Uterus (tissue), 4 donors: ENCODE results near the gene TGFB1I1. TPM values are rescaled to one million over a fixed set of nuclear protein-coding genes. Genes with fewer than 3 reads are reported as not detected.

Experiments used
- DNase-seq, 2 donors: peaks; one replicate each; pipeline ENCODE4 v3.0.0-alpha.2; 2019 to 2020
- H3K27ac ChIP-seq, 2 donors: fragments of 200-600 bp; sonication (generic); 1 replicate in 1 of 2; 2 replicates in 1 of 2; pipeline ENCODE4 v1.5.1; 2016 to 2018
- H3K27me3 ChIP-seq, 2 donors: fragments of 200-600 bp; sonication (generic); one replicate each; pipeline ENCODE4 v1.5.1; 2018 to 2019; ENCODE audit warnings: control low read depth in 1 of 2
- H3K36me3 ChIP-seq, 2 donors: fragments of 200-600 bp; sonication (generic); one replicate each; pipeline ENCODE4 v1.5.1; 2019; ENCODE audit warnings: control low read depth in 1 of 2
- H3K4me1 ChIP-seq, 2 donors: fragments of 200-600 bp; sonication (generic); one replicate each; pipeline ENCODE4 v1.5.1; 2018 to 2019; ENCODE audit warnings: control low read depth in 1 of 2
- H3K4me3 ChIP-seq, 2 donors: fragments of 200-600 bp; sonication (generic); 1 replicate in 1 of 2; 2 replicates in 1 of 2; pipeline ENCODE4 v1.5.1; 2018 to 2019; ENCODE audit warnings: mild to moderate bottlenecking in 1 of 2
- H3K9me3 ChIP-seq, 2 donors: fragments of 200-600 bp; sonication (generic); one replicate each; pipeline ENCODE4 v1.5.1; 2019; ENCODE audit warnings: control low read depth in 1 of 2
- POLR2A ChIP-seq, 2 donors: fragments of 450-650 bp; IDR thresholded peaks; one replicate each; pipeline ENCODE4 v1.6.1; 2016; ENCODE audit warnings: antibody characterized with exemption in 2 of 2, mild to moderate bottlenecking in 1 of 2, moderate library complexity in 1 of 2
- intact Hi-C: fragments of 100-400 bp; cut with DNase I; formaldehyde crosslinking; loops from one replicate; pipeline ENCODE4 v1.15.1; 2023; ENCODE audit warnings: low total_unique reads
- total RNA-seq, 4 donors: library from RNA; depleted of rRNA in 3 of 4; stranded (reverse); fragments of >200 nt in 3 of 4; gene quantifications; one replicate each; pipeline versions ENCODE4 v1.1.0 to v1.2.4, GENCODE V29; 2014 to 2023
- TF ChIP-seq, protein P1 (sequence below), 4 experiments: fragments of 200-600 bp in 2 of 4; fragments of 450-650 bp in 2 of 4; sonication (generic) in 2 of 4; IDR thresholded peaks; one replicate each; pipeline ENCODE4 v1.5.1; 2016 to 2019; ENCODE audit warnings: antibody characterized with exemption in 4 of 4, mild to moderate bottlenecking in 2 of 4, moderate library complexity in 1 of 4
- donor health status: DM: yes; HTN: yes; CAD: no.

The TGFB1I1 gene
- total RNA-seq, 4 donors from 2014 or later, result 61.1 to 336 (median 107) TPM

DNA sequence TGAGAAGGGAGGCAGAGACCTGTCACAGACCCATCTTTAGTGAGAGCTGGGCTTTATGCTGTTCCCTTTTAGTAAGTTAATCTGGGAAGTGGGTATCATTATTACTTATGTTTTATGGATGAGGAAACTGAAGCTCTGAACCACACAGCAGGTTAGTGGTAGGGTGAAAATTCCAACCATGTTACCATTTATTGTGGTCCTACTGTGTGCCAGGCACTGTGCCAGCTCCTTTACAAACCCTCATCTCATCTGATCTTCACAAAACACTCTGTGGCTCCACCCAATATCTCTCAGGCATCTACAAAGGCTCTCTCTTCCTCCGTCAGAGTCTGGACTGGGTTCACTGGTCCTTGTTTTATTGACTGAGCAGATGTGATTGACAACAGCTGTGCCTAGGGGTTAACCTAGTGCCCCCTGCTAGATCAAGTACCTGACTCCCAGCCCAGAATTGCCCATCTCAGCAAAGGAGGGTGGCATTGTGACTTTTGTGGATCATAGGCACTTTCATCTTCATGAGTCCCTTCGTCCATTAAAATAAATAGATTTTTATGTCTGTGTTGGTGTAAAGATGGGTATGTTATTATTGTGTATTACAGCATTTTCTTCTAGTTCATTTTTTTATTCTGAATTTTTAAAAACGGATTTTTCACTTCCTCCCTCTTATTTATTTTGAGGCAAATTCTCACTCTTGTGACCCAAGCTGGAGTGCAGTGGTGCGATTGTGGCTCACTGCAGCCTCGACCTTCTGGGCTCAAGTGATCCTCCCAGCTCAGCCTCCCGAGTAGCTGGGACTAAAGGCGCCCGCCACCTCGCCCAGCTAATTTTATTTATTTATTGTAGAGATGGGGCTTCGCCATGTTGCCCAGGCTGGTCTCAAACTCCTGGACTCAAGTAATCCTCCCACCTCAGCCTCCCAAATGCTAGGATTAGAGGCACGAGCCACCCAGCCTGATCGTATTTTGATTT lies 3.1 kb downstream of the TGFB1I1 start:
- no peak for DNase-seq
- TF ChIP-seq, protein P1, sequence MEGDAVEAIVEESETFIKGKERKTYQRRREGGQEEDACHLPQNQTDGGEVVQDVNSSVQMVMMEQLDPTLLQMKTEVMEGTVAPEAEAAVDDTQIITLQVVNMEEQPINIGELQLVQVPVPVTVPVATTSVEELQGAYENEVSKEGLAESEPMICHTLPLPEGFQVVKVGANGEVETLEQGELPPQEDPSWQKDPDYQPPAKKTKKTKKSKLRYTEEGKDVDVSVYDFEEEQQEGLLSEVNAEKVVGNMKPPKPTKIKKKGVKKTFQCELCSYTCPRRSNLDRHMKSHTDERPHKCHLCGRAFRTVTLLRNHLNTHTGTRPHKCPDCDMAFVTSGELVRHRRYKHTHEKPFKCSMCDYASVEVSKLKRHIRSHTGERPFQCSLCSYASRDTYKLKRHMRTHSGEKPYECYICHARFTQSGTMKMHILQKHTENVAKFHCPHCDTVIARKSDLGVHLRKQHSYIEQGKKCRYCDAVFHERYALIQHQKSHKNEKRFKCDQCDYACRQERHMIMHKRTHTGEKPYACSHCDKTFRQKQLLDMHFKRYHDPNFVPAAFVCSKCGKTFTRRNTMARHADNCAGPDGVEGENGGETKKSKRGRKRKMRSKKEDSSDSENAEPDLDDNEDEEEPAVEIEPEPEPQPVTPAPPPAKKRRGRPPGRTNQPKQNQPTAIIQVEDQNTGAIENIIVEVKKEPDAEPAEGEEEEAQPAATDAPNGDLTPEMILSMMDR (IDR thresholded peaks at IDR 0.05), result no peak
- no peak for TF ChIP-seq POLR2A (IDR thresholded peaks at IDR 0.05)
- H3K27ac ChIP-seq, result no peak overlapping the region
- H3K4me1 ChIP-seq, result peaks cover 7 to 18% of the 10 kb centered on the region in 2 donors
- no peaks in the 10 kb centered on the region for H3K27me3 ChIP-seq
- H3K4me3 ChIP-seq, result no peak overlapping the region
- intact Hi-C loops, result no loop called here
- no peaks in the 10 kb centered on the region for H3K36me3 ChIP-seq
- no peaks in the 10 kb centered on the region for H3K9me3 ChIP-seq

DNA sequence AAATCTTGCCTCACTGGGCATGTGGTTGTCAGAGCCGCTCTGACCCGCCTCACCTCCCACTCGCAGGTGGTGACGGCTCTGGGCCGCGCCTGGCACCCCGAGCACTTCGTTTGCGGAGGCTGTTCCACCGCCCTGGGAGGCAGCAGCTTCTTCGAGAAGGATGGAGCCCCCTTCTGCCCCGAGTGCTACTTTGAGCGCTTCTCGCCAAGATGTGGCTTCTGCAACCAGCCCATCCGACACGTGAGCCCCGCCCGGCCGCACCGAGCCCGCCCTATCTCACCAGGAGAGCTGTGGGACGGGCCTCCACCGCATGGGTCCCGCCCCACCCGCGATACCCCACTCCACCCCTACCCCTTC lies 4.0 kb downstream of the TGFB1I1 start:
- Histone ChIP-seq H3K4me1 (peaks cover 3 to 16% of the 10 kb centered on the region in 2 donors), H3K27me3 (no peaks in the 10 kb centered on the region), H3K9me3 (no peaks in the 10 kb centered on the region), H3K27ac (no peak overlapping the region), H3K4me3 (no peak overlapping the region), H3K36me3 (no peaks in the 10 kb centered on the region)
- no peak for TF ChIP-seq POLR2A (IDR thresholded peaks at IDR 0.05)
- TF ChIP-seq, protein P1 (IDR thresholded peaks at IDR 0.05), result no peak
- no peak for DNase-seq
- intact Hi-C loops, result no loop called here

DNA sequence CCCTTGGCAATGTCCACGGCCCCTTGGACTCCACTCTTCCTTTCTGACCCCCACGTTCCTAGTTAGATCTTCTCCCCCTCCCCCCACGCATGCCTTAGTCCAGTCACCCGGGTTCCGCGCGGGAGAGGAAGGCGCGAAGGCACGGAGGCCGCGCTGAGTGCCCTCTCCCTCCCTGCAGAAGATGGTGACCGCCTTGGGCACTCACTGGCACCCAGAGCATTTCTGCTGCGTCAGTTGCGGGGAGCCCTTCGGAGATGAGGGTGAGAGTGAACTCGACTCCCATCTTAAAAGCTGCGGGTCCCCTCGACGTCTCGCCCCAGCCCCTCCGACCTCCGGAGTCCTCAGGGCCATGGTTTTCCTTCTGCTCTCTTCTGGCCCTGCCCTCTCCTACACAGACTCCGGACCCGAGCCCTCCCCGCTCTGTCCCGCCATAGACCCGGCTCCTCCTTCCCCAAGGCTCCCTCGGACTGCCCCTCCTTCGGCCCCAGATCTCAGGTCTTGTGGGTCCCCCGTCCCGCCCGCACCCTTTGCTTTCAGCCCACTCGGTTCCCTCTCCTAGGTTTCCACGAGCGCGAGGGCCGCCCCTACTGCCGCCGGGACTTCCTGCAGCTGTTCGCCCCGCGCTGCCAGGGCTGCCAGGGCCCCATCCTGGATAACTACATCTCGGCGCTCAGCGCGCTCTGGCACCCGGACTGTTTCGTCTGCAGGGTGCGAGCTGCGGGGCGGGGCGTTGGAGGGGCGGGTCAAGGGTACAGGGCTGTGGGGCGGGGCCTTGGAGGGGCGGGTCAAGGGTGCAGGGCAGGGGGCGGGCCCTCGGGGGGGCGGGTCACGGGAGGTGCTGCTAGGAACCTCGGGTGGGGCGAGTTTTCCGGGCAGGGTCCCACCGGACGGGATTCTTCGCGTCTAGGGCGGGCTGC lies 4.6 kb downstream of the TGFB1I1 start:
- Histone ChIP-seq H3K9me3 (no peaks in the 10 kb centered on the region), H3K27me3 (no peaks in the 10 kb centered on the region), H3K4me1 (peaks cover 0 to 11% of the 10 kb centered on the region in 2 donors), H3K36me3 (no peaks in the 10 kb centered on the region), H3K27ac (no peak overlapping the region), H3K4me3 (no peak overlapping the region)
- intact Hi-C loops, result no loop called here
- peak in 1 of 2 donors; percentile 54 for DNase-seq
- TF ChIP-seq POLR2A (IDR thresholded peaks at IDR 0.05), result peak in 1 of 2 donors; percentile 23
- TF ChIP-seq, protein P1 (IDR thresholded peaks at IDR 0.05), result no peak

DNA sequence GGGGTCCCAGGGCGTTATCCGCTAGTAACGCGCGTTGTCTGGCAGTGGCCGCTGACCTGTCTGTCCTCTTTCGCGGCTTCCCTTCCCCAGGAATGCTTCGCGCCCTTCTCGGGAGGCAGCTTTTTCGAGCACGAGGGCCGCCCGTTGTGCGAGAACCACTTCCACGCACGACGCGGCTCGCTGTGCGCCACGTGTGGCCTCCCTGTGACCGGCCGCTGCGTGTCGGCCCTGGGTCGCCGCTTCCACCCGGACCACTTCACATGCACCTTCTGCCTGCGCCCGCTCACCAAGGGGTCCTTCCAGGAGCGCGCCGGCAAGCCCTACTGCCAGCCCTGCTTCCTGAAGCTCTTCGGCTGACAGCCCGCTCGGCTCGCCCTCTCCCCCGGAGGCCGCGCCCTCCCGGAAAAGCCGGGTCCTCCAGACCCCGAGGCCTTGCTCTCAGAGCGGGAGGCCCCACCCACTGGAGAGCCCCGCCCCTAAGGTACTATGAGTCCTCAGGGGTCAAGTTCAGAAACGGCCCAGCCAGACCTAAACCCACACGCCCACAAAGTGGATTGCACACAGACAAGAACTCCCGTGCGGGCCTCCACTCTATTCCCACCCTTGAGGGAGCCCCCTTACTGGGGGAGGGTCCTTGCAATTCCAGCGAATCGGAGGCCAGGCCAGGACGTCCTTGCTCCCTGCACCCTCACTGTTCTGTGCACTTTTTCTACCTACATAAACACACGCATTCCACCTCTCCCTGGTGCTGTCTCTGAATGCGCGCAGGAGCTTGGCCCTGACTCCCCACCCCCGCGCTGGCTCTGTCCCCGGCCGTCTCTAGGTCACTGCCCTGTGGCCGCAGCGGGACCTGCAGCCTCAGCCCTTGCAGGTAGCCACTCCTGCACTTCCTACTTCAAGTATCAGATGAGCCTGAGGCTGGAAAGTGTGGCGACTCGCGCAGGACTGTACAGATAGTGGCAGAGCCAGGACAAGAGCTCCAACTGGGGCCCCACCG lies 5.6 kb downstream of the TGFB1I1 start:
- Histone ChIP-seq H3K9me3 (no peaks in the 10 kb centered on the region), H3K4me1 (peaks cover 0 to 11% of the 10 kb centered on the region in 2 donors), H3K36me3 (no peaks in the 10 kb centered on the region), H3K4me3 (no peak overlapping the region), H3K27ac (no peak overlapping the region), H3K27me3 (no peaks in the 10 kb centered on the region)
- no peak for DNase-seq
- intact Hi-C loops, result no loop called here
- TF ChIP-seq POLR2A (IDR thresholded peaks at IDR 0.05), result no peak
- TF ChIP-seq, protein P1 (IDR thresholded peaks at IDR 0.05), result no peak
